ACHN (cell line): Measurements from ENCODE around the gene SLC26A1.
"Not testable (repeated sequence)": the region's sequence is repeated elsewhere in the genome, so short reads cannot be mapped to it uniquely, and the experiment has no call there.

Experiments
- DNase-seq: peaks from one replicate; pipeline ENCODE4 v3.0.0-alpha.2; 2015
- in situ Hi-C: cut with HindIII; loops from 2 replicates; pipeline ENCODE4 v1.10.0; 2017; ENCODE audit warnings: low sequenced_read_pairs, low pct_ligation_motif_present, low pct_unique_long_range_greater_than_20kb

The SLC26A1 gene

GRCh38 chr4:989722-990471 lies 3.3 kb downstream of the SLC26A1 start:
- in situ Hi-C loops, result no loop called here
- DNase-seq, result no peak

- DNase-seq, result no peak
- in situ Hi-C loops, result no loop called here
These were observed 4.2 kb downstream of the SLC26A1 start for GRCh38 chr4:988726-989721.

DNA sequence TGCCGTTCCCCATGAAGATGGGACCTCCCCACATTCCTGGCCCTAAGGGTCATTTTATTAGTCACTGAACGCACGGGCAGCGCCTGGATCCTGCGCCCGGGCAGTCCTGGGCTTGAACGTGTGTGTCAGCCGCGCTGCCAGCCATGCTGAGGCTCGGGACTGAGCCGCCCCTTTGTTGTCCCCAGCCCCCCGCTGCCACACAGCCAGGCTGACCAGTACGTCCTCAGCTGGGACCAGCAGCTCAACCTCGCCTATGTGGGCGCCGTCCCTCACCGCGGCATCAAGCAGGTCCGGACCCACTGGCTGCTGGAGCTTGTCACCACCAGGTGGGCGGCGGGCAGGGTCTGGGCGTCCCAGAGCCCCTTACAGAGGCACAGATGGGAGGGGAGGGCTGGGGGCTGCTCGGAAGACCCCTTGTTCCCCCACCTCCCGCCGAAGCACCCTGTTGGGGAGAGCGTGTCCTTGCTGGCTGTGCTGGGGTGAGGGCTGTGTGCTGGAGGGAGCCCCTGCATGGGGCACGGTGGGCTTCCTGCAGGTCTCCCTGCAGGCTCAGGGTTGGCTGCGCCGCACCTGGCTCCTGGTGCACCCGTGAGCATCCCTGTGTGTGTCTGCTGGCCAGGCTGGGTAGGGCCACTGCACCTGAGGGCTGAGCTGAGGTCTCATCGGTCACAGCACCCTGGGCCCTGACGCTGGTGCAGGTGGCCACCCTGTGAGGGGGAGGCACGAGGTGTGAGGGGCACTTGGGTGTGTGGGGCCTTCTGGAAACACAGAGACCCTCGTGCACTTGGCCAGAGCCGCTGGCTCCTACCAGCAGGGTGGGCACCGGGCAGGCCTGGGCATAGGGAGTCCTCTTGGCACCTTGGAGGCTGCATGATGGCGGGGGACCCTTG lies 5.3 kb downstream of the SLC26A1 start:
- in situ Hi-C loops, result no loop called here
- DNase-seq, result peak; percentile 88

DNA sequence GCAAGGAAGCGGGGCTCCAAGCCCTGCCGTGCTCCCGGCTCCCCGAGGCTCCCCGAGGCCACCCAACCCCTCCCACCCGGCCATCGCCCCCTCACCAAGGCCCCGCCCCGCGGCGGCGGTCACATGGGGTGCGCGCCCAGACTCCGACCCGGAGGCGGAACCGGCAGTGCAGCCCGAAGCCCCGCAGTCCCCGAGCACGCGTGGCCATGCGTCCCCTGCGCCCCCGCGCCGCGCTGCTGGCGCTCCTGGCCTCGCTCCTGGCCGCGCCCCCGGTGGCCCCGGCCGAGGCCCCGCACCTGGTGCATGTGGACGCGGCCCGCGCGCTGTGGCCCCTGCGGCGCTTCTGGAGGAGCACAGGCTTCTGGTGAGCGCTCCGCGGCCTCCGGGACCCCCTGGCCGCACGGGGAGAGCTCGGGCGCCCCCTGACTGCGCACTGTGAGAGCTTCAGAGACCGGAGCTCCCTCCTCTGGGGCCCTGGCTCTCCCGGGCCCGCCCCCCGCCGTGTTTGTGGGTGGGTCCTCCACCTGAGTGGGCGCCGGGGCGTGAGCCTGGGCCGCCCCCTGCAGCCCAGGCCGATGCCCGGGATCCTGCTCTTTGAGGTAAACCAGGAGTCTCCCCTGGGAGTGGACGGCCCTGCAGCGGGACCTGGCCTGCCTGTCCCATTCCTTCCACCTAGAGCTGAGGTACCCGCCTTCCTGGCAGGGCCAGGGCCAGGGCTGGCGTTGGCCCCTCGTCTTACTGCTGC lies 6.2 kb downstream of the SLC26A1 start, which contains the start of gene IDUA:
TSS of gene IDUA (plus strand) at position 166 of the 745 bp plus-strand sequence. CDS start at position 207, 41 bp downstream.
- peak; percentile 83 for DNase-seq
- in situ Hi-C loops, result no loop called here

DNA sequence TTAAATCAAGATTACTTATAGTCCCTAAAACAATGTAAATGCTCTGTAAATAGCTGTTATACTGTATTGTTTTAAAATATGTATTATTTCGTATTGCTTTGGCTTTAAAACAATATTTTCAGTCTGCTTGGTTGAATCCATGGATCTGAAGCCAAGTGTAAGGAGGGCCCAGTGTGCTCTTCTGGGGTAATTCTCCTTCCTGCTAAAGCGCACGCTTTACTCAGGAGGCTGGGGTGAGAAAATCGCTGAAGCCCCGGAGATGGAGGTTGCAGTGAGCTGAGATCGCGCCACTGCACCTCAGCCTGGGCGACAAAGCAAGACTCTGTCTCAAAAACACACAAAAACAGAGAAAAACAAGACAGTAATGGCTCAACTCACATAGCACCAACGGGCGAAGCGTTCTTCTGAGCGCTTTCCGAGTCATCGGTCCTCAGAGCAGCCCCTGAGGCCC lies 6.8 kb downstream of the SLC26A1 start:
- in situ Hi-C loops, result no loop called here
- peak; percentile 29 for DNase-seq

DNA sequence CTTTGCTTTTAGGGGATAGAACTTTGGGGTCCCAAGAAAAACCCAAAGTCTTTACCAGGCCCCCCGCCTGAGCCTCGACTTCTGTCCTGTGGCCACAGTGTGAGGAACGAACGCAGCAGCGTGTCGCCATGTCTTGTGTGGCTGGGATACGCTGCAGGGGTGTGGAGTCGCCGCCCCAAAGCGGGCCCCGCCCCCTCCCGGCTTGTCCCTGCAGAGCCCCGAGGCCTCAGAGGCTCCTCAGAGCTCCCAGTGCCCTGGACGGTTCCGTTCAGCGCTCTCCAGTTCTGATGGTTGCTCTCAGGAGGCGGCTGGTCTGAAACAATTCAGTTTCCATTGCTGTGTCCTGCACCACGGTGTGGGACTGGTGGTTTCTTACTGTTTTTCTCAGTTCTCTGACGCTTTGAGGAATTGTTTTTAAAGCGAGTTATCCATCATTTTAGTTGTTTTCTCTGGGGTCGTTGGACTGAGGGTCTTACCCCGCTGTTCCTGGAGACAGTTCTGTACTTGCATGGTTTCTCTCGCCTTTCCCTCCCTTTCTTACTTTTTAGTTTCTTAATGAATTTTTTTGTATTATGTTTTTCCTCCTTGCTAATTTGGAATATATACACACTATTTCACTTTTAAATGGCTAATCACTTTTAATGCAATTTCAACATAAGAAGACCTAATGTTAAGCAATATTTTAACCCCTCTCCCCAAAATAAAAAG lies 7.9 kb downstream of the SLC26A1 start:
- no peak for DNase-seq

GRCh38 chr4:984336-985054 lies 8.7 kb downstream of the SLC26A1 start:
- no peak for DNase-seq
- in situ Hi-C loops, result no loop called here

More for the DNA sequence above, 7.9 kb downstream of the SLC26A1 start:
- in situ Hi-C loops, result no loop called here

DNA sequence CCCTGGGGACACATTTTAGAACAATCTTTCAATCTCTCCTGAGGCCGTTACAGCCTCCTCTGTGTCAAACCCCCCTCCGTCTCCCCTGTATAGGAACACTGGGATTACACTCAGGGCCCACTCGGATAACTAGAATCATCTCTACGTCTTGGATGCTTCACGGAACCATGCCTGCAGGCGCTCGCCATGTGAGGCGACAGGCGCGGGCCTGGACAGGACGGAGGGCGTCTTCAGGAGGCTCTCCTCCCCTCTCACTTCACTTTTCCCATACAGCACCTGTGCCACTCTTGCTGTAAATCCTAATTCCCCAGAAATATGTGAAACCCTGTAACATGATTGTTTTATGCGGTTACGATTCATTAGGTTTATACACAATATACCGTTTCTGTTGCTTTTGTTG lies 10.4 kb downstream of the SLC26A1 start:
- no peak for DNase-seq
- in situ Hi-C loops, result no loop called here

DNA sequence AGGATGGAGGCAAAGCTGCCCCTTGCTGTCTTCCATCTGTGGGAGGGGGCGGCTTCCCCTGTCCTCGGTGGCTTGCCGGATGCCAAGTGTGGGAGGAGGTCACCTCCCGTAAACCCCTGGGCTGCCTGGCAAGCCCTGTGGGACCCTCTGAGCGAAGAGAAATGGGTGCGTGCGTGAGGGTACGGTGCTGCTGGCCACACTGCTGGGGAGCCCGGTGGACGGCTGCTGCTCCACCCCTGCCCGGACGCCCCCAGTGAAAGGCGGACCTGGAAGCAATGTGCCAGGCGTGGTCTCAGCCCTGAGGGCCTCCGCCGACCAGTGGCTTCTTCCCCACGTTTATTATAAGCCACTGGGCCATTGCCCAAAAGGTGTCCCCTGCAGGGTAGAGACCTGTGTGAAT lies 10.9 kb downstream of the SLC26A1 start:
- DNase-seq, result no peak
- in situ Hi-C loops, result no loop called here

GRCh38 chr4:978957-979701 lies 14.1 kb downstream of the SLC26A1 start:
- in situ Hi-C loops, result no loop called here
- no peak for DNase-seq

GRCh38 chr4:976016-976415 lies 17.2 kb downstream of the SLC26A1 start:
- DNase-seq, in situ Hi-C loops: not testable (repeated sequence)

DNA sequence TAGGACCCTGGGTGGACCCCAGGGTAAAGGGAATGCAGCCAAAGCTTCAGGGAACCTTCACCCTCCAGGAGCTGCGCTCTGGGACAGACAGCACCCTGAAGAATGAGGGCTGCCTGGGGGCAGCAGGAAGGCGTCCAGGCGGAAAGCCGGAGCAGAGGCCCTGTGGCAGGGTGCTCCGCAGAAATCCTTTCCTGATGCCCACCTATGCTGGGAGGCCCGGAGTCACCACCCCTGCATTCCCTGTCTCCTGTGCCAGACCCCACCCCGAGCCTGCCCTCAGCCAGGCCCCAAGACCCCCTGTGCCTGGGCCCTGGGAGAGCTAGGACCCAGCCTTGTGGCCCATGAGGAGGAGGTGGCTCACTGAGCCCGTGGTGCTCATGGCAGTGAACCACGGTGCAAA lies 18.5 kb downstream of the SLC26A1 start:
- DNase-seq, result no peak
- in situ Hi-C loops, result no loop called here

- DNase-seq, result peak; percentile 64
- in situ Hi-C loops, result no loop called here
These were observed 19.5 kb downstream of the SLC26A1 start, which contains the start of gene DGKQ for GRCh38 chr4:973431-974397. Gene DGKQ, minus strand, starts transcription at chr4:973569. Its CDS starts 87 bp downstream, at chr4:973482.

DNA sequence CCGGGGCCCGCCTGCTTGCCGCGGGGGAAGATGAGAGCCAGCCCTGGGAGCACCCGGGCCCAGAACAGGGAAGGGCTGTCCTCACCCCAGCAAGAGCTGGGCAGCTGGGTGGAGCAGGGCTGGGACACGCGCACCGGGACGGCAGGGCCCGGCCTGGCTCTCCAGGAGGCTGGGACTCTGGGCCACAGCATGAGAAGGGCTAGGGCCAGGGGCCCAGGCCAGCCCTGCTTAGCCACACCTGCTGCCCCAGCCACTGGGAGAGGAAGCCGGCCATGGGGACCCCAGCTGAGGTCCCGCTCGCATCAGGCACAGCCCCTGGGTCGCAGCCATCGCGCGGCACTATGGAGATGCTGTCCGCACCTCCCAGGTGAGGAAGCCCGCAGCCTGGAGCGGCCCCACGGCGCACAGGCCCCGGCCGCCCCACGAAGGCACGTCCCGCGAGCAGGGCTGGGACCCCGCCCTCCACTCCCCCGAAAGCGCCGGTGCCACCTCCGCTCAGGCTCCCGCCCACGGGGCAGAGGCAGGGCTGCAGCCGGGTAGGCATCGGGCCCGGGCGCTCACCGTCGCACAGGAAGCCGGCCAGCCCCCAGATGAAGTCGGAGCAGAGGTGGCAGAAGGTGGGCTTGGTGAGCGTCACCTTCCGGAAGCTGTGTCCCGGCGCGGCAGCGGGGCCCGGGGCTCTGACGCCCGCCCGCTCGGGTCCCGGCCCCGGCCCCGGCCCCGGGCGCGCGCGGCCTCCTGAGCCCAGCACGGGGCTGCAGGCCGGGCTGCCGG lies 20.4 kb downstream of the SLC26A1 start:
- peak; percentile 25 for DNase-seq
- in situ Hi-C loops, result no loop called here
